ENCODE results near the gene CDKL1. TPM values are rescaled to one million over a fixed set of nuclear protein-coding genes. Genes with fewer than 3 reads are reported as not detected.

CDKL1 gene
- 3.4 TPM for total RNA-seq (ENCODE audit: unreplicated experiment)
- long read RNA-seq, result 0 reads

- TF ChIP-seq CTCF (IDR thresholded peaks at IDR 0.05; ENCODE audit: partially characterized antibody, unreplicated experiment), result no peak
- DNase-seq, result peak; percentile 70
- H3K4me3 Mint-ChIP-seq (ENCODE audit: unreplicated experiment), result peak within 1 kb of the TSS; percentile 95
- no peaks in the 10 kb centered on the region for H3K36me3 Mint-ChIP-seq (ENCODE audit: unreplicated experiment)
- H3K27ac Mint-ChIP-seq (ENCODE audit: unreplicated experiment), result peak within 1 kb of the TSS; percentile 67
- H3K4me1 Mint-ChIP-seq (ENCODE audit: low read depth, unreplicated experiment), result peaks cover 18% of the 10 kb centered on the region
- peaks cover 2% of the 10 kb centered on the region for H3K27me3 Mint-ChIP-seq (ENCODE audit: unreplicated experiment)
- peaks cover 4% of the 10 kb centered on the region for H3K9me3 Mint-ChIP-seq (ENCODE audit: unreplicated experiment)
Measured at GRCh38 chr14:50396631-50397389, at the start of gene CDKL1. Gene CDKL1, minus strand, starts transcription at chr14:50396881. Its CDS starts 1,013 bp downstream, at chr14:50395868.

- no peak overlapping the region for H3K27ac Mint-ChIP-seq (ENCODE audit: unreplicated experiment)
Measured at GRCh38 chr14:50434528-50434927, 37.8 kb upstream of the CDKL1 start.

GRCh38 chr14:50432131-50432530, 35.5 kb upstream of the CDKL1 start:
- Mint-ChIP-seq H3K4me1 (ENCODE audit: low read depth, unreplicated experiment) (peaks cover 4% of the 10 kb centered on the region), H3K27me3 (ENCODE audit: unreplicated experiment) (no peaks in the 10 kb centered on the region), H3K36me3 (ENCODE audit: unreplicated experiment) (peaks cover 4% of the 10 kb centered on the region), H3K4me3 (ENCODE audit: unreplicated experiment) (no peak overlapping the region), H3K27ac (ENCODE audit: unreplicated experiment) (no peak overlapping the region), H3K9me3 (ENCODE audit: unreplicated experiment) (no peaks in the 10 kb centered on the region)
- DNase-seq, result no peak
- no peak for TF ChIP-seq CTCF (IDR thresholded peaks at IDR 0.05; ENCODE audit: partially characterized antibody, unreplicated experiment)

More at GRCh38 chr14:50434528-50434927, 37.8 kb upstream of the CDKL1 start:
- Mint-ChIP-seq H3K4me1 (ENCODE audit: low read depth, unreplicated experiment) (peaks cover 4% of the 10 kb centered on the region), H3K36me3 (ENCODE audit: unreplicated experiment) (peaks cover 10% of the 10 kb centered on the region), H3K4me3 (ENCODE audit: unreplicated experiment) (no peak overlapping the region), H3K9me3 (ENCODE audit: unreplicated experiment) (no peaks in the 10 kb centered on the region), H3K27me3 (ENCODE audit: unreplicated experiment) (no peaks in the 10 kb centered on the region)
- DNase-seq, result no peak
- TF ChIP-seq CTCF (IDR thresholded peaks at IDR 0.05; ENCODE audit: partially characterized antibody, unreplicated experiment), result no peak

GRCh38 chr14:50425816-50426215, 29.1 kb upstream of the CDKL1 start:
- no peaks in the 10 kb centered on the region for H3K9me3 Mint-ChIP-seq (ENCODE audit: unreplicated experiment)
- no peak overlapping the region for H3K27ac Mint-ChIP-seq (ENCODE audit: unreplicated experiment)
- no peaks in the 10 kb centered on the region for H3K27me3 Mint-ChIP-seq (ENCODE audit: unreplicated experiment)
- no peak for DNase-seq
- H3K4me3 Mint-ChIP-seq (ENCODE audit: unreplicated experiment), result no peak overlapping the region
- H3K36me3 Mint-ChIP-seq (ENCODE audit: unreplicated experiment), result no peaks in the 10 kb centered on the region
- peaks cover 4% of the 10 kb centered on the region for H3K4me1 Mint-ChIP-seq (ENCODE audit: low read depth, unreplicated experiment)
- TF ChIP-seq CTCF (IDR thresholded peaks at IDR 0.05; ENCODE audit: partially characterized antibody, unreplicated experiment), result no peak

- Mint-ChIP-seq H3K9me3 (ENCODE audit: unreplicated experiment) (no peaks in the 10 kb centered on the region), H3K4me3 (ENCODE audit: unreplicated experiment) (no peak overlapping the region), H3K27me3 (ENCODE audit: unreplicated experiment) (no peaks in the 10 kb centered on the region), H3K36me3 (ENCODE audit: unreplicated experiment) (no peaks in the 10 kb centered on the region), H3K4me1 (ENCODE audit: low read depth, unreplicated experiment) (peaks cover under 1% of the 10 kb centered on the region), H3K27ac (ENCODE audit: unreplicated experiment) (no peak overlapping the region)
- TF ChIP-seq CTCF (IDR thresholded peaks at IDR 0.05; ENCODE audit: partially characterized antibody, unreplicated experiment), result no peak
- DNase-seq, result no peak
Measured at GRCh38 chr14:50425105-50425504, 28.4 kb upstream of the CDKL1 start.

Measured in glutamatergic neuron (in vitro differentiated cells).